IMR-90 (cell line): ENCODE measurements around the gene ATP1B2. TPM values are rescaled to one million over a fixed set of nuclear protein-coding genes. Genes with fewer than 3 reads are reported as not detected.

ENCODE experiments used
- ATAC-seq: fragments of 200-7000 bp; cut with Tn5 transposase; 2 replicates; pipeline ENCODE4 v1.9.1; 2020; ENCODE audit warnings: low read depth, mild to moderate bottlenecking, moderate library complexity
- BruUV-seq: library from RNA; stranded (reverse); fragments of 400-500 nt; replicated peaks from 2 replicates; lab custom pipeline; 2021; lab: Mats Ljungman, UMichigan
- CTCF ChIA-PET: fragments of 300-600 bp; formaldehyde crosslinking; extraction: SDS; loops from one replicate; lab custom pipeline; 2021; ENCODE audit warnings: antibody characterized with exemption; lab: Yijun Ruan, JAX
- POLR2A ChIA-PET: fragments of 300-600 bp; sonication (Branson Sonifier 250); formaldehyde crosslinking; loops from one replicate; lab custom pipeline; 2022; ENCODE audit warnings: antibody characterized with exemption; ENCODE audit not compliant: unreplicated experiment; lab: Charles Lee
- DNase-seq: peaks from one replicate; pipeline ENCODE4 v3.0.0; 2013
- H2AFZ ChIP-seq: replicated peaks from 2 replicates; pipeline ENCODE3; 2013; ENCODE audit warnings: low read length, mild to moderate bottlenecking; ENCODE audit not compliant: poor library complexity
- H2AK5ac ChIP-seq: 2 replicates; pipeline ENCODE4 v1.6.1; 2013; ENCODE audit warnings: low read depth, low read length, inconsistent platforms
- H2AK9ac ChIP-seq: replicated peaks from 2 replicates; pipeline ENCODE3; 2013; ENCODE audit warnings: mild to moderate bottlenecking, low read depth, low read length, moderate library complexity; ENCODE audit not compliant: poor library complexity
- H2BK120ac ChIP-seq: 2 replicates; pipeline ENCODE4 v1.6.1; 2013; ENCODE audit warnings: low read depth, low read length, inconsistent platforms
- H2BK15ac ChIP-seq: 3 replicates; pipeline ENCODE4 v1.6.1; 2013; ENCODE audit warnings: low read depth, low read length, inconsistent platforms
- H2BK20ac ChIP-seq: 2 replicates; pipeline ENCODE4 v1.6.1; 2013; ENCODE audit warnings: low read depth, mild to moderate bottlenecking, inconsistent platforms, low read length, moderate library complexity
- H2BK5ac ChIP-seq: 2 replicates; pipeline ENCODE4 v1.6.1; 2013; ENCODE audit warnings: mild to moderate bottlenecking, low read depth, low read length, inconsistent platforms; ENCODE audit not compliant: poor library complexity, severe bottlenecking
- H3K14ac ChIP-seq: replicated peaks from 2 replicates; pipeline ENCODE4 v1.6.1; 2013; ENCODE audit warnings: low read depth, low read length, inconsistent platforms
- H3K18ac ChIP-seq: 2 replicates; pipeline ENCODE4 v1.6.1; 2013; ENCODE audit warnings: low read depth, low read length, control low read depth
- H3K23ac ChIP-seq: 2 replicates; pipeline ENCODE4 v1.6.1; 2013; ENCODE audit warnings: low read depth, low read length, inconsistent platforms
- H3K27ac ChIP-seq: 2 replicates; pipeline ENCODE4 v1.5.1; 2013; ENCODE audit warnings: mild to moderate bottlenecking, control low read depth, low read length; ENCODE audit not compliant: insufficient read depth
- H3K27me3 ChIP-seq: 2 replicates; pipeline ENCODE4 v1.6.1; 2013; ENCODE audit warnings: low read length; ENCODE audit not compliant: control insufficient read depth, insufficient read depth
- H3K36me3 ChIP-seq: 2 replicates; pipeline ENCODE4 v1.6.1; 2013; ENCODE audit warnings: low read length, mixed read lengths; ENCODE audit not compliant: control insufficient read depth, insufficient read depth
- H3K4ac ChIP-seq: 2 replicates; pipeline ENCODE4 v1.6.1; 2013; ENCODE audit warnings: low read depth, low read length, inconsistent platforms
- H3K4me1 ChIP-seq: 2 replicates; pipeline ENCODE4 v1.6.1; 2013; ENCODE audit warnings: low read length, mixed read lengths; ENCODE audit not compliant: control insufficient read depth, insufficient read depth
- H3K4me2 ChIP-seq: 2 replicates; pipeline ENCODE4 v1.6.1; 2013; ENCODE audit warnings: low read depth, mild to moderate bottlenecking, control low read depth, low read length, moderate library complexity
- H3K4me3 ChIP-seq: 2 replicates; pipeline ENCODE4 v1.5.1; 2013; ENCODE audit warnings: low read depth, mild to moderate bottlenecking, control low read depth, low read length, moderate library complexity; ENCODE audit not compliant: insufficient read depth
- H3K56ac ChIP-seq: 2 replicates; pipeline ENCODE4 v1.6.1; 2013; ENCODE audit warnings: low read length, inconsistent platforms; ENCODE audit not compliant: insufficient read depth; ENCODE audit errors: extremely low read depth
- H3K79me1 ChIP-seq, 2 experiments: 2 replicates each; pipeline ENCODE4 v1.6.1; 2013; ENCODE audit warnings: low read length in 2 of 2, inconsistent platforms in 1 of 2, low read depth in 1 of 2
- H3K9ac ChIP-seq: 2 replicates; pipeline ENCODE4 v1.6.1; 2013; ENCODE audit warnings: low read depth, low read length, control low read depth
- H3K9me1 ChIP-seq: 2 replicates; pipeline ENCODE4 v1.6.1; 2013; ENCODE audit warnings: low read length, inconsistent platforms; ENCODE audit not compliant: insufficient read depth
- H3K9me3 ChIP-seq: 2 replicates; pipeline ENCODE4 v1.6.1; 2013; ENCODE audit warnings: low read length; ENCODE audit not compliant: control insufficient read depth, insufficient read depth
- H4K20me1 ChIP-seq: 2 replicates; pipeline ENCODE4 v1.6.1; 2013; ENCODE audit warnings: low read length, inconsistent platforms; ENCODE audit not compliant: insufficient read depth
- H4K5ac ChIP-seq: 2 replicates; pipeline ENCODE4 v1.6.1; 2013; ENCODE audit warnings: mild to moderate bottlenecking, low read depth, low read length, control low read depth
- H4K8ac ChIP-seq, 2 experiments: 2 replicates each; pipeline ENCODE4 v1.6.1; 2013; ENCODE audit warnings: low read depth in 2 of 2, low read length in 2 of 2, control low read depth in 1 of 2, inconsistent platforms in 1 of 2
- H4K91ac ChIP-seq: 2 replicates; pipeline ENCODE4 v1.6.1; 2013; ENCODE audit warnings: low read depth, low read length, inconsistent platforms; ENCODE audit not compliant: insufficient read depth
- NFE2L2 ChIP-seq: fragments of 150-350 bp; IDR thresholded peaks from 2 replicates; pipeline ENCODE4 v1.6.1; 2016; ENCODE audit warnings: low read depth, mild to moderate bottlenecking, low read length
- POLR2A ChIP-seq: IDR thresholded peaks from 2 replicates; pipeline ENCODE4 v1.6.1; 2012; ENCODE audit warnings: mild to moderate bottlenecking, low read depth, low read length
- SMC3 ChIP-seq: fragments of 150-350 bp; IDR thresholded peaks from 2 replicates; pipeline ENCODE4 v1.6.1; 2016; ENCODE audit warnings: low read depth, mild to moderate bottlenecking, antibody characterized with exemption, low read length, moderate library complexity
- WGBS, 2 experiments: methylation state at CpG; one replicate each; pipeline versions ENCODE4 v1.1.5 to v1.1.7; 2013; ENCODE audit warnings: missing lambda C conversion rate in 2 of 2; ENCODE audit not compliant: insufficient read length in 1 of 2; ENCODE audit errors: extremely low coverage in 2 of 2; 5-methylcytosine and 5-hydroxymethylcytosine counted together
- dilution Hi-C: fragments of 300-500 bp; cut with HindIII; formaldehyde crosslinking; loops from one replicate; pipeline ENCODE4 v1.14.3; 2018; ENCODE audit warnings: low sequenced_read_pairs; ENCODE audit not compliant: unreplicated experiment
- in situ Hi-C: fragments of 300-500 bp; cut with MboI; formaldehyde crosslinking; loops from 3 replicates; pipeline ENCODE4 v1.14.3; 2019; ENCODE audit warnings: low sequenced_read_pairs, inconsistent platforms, mixed read lengths
- intact Hi-C: fragments of 100-400 bp; cut with micrococcal nuclease; formaldehyde crosslinking; loops from 2 replicates; pipeline ENCODE4 v1.10.0; 2022
- polyA plus RNA-seq, 3 experiments: library from polyadenylated mRNA; depleted of rRNA; stranded (reverse); fragments of >200 nt; gene quantifications; 2 replicates each; pipeline ENCODE4 v1.2.3, GENCODE V29; 2012; ENCODE audit warnings: low replicate concordance in 1 of 3
- total RNA-seq: library from RNA; depleted of rRNA; stranded (reverse); fragments of >200 nt; gene quantifications from 2 replicates; pipeline ENCODE4 v1.2.3, GENCODE V29; 2012

ATP1B2 gene
- total and polyA plus RNA-seq, 2 of the 4 experiments (the other 2 are of a cell fraction): 0.02 TPM; not detected in 1

GRCh38 chr17:7667656-7668406, 17.1 kb downstream of the ATP1B2 start:
- no peak overlapping the region for H2BK15ac ChIP-seq
- no peak overlapping the region for H2AK9ac ChIP-seq
- no peak overlapping the region for H4K91ac ChIP-seq
- H3K23ac ChIP-seq: no peak overlapping the region
- in situ Hi-C loops (no loop called here), intact Hi-C loops (no loop called here), dilution Hi-C loops (no loop called here)
- no peak overlapping the region for H3K27ac ChIP-seq
- no peak overlapping the region for H2BK20ac ChIP-seq
- H3K56ac ChIP-seq: no peak overlapping the region
- ATAC-seq (no peak), DNase-seq (no peak)
- no peak overlapping the region for H3K4me3 ChIP-seq
- 88% methylated on average over 3 of the region's 10 CpGs; no CpG with 5 or more reads in 1 of the 2 experiments for WGBS, 2 experiments
- H3K9me1 ChIP-seq: no peaks in the 10 kb centered on the region
- no peak overlapping the region for H2AK5ac ChIP-seq
- H3K36me3 ChIP-seq: peaks cover 36% of the 10 kb centered on the region
- no peak overlapping the region for H3K18ac ChIP-seq
- no peak overlapping the region for H3K9ac ChIP-seq
- H2BK120ac ChIP-seq: no peak overlapping the region
- H3K9me3 ChIP-seq: no peaks in the 10 kb centered on the region
- no peak overlapping the region for H2AFZ ChIP-seq
- no peak for TF ChIP-seq SMC3
- no peak for TF ChIP-seq NFE2L2
- TF ChIP-seq POLR2A: no peak
- no peaks in the 10 kb centered on the region for H3K79me1 ChIP-seq
- H3K4me1 ChIP-seq: no peaks in the 10 kb centered on the region
- no TSS peak for BruUV-seq
- no peak overlapping the region for H2BK5ac ChIP-seq
- no peak overlapping the region for H3K14ac ChIP-seq
- no peak overlapping the region for H3K4ac ChIP-seq
- ChIA-PET CTCF (interaction anchor here (1.0 kb wide), 1 partner anchor 107 kb away, joined by 3 read pairs; no protein-coding TSS in a partner anchor), POLR2A (interaction anchor here (0.6 kb wide), 1 partner anchor 274 kb away, joined by 3 read pairs; the partner anchor contains the start of gene PLSCR3)
- no peak overlapping the region for H4K8ac ChIP-seq
- H4K5ac ChIP-seq: no peak overlapping the region
- no peaks in the 10 kb centered on the region for H3K27me3 ChIP-seq
- H4K20me1 ChIP-seq: no peaks in the 10 kb centered on the region
- no peak overlapping the region for H3K4me2 ChIP-seq
